Ovary (tissue), 9 donors: ENCODE measurements around the gene MRPL27. TPM values are rescaled to one million over a fixed set of nuclear protein-coding genes. Genes with fewer than 3 reads are reported as not detected.

Experiments used
- DNase-seq, 5 donors: peaks; one replicate each; pipeline ENCODE4 v3.0.0-alpha.2; 2019 to 2020
- H3K27ac ChIP-seq, 2 donors: fragments of 200-600 bp; one replicate each; pipeline versions ENCODE4 v1.5.1 to v1.8.0; 2019 to 2022
- H3K27me3 ChIP-seq: fragments of 200-600 bp; one replicate; pipeline ENCODE4 v1.8.0; 2022
- H3K36me3 ChIP-seq: fragments of 200-600 bp; sonication (generic); one replicate; pipeline ENCODE4 v1.5.1; 2019
- H3K4me1 ChIP-seq: one replicate; pipeline ENCODE4 v1.8.1; 2013; ENCODE audit warnings: mild to moderate bottlenecking, moderate library complexity; ENCODE audit not compliant: insufficient read depth
- H3K4me3 ChIP-seq: fragments of 200-600 bp; sonication (generic); one replicate; pipeline ENCODE4 v1.5.1; 2017
- H3K9me3 ChIP-seq, 2 donors: fragments of 200-600 bp in 1 of 2; sonication (generic) in 1 of 2; one replicate each; pipeline versions ENCODE4 v1.5.1 to v1.8.1; 2013 to 2019; ENCODE audit warnings: mild to moderate bottlenecking in 1 of 2, moderate library complexity in 1 of 2
- EP300 ChIP-seq: sonication (generic); formaldehyde crosslinking; IDR thresholded peaks from one replicate; pipeline ENCODE4 v1.6.1; 2017; ENCODE audit warnings: antibody characterized with exemption
- POLR2A ChIP-seq: fragments of 450-650 bp; IDR thresholded peaks from one replicate; pipeline ENCODE4 v1.6.1; 2017; ENCODE audit warnings: antibody characterized with exemption, mild to moderate bottlenecking, moderate library complexity
- WGBS, 3 donors: extraction: QIAGEN DNeasy Blood & Tissue Kit in 1 of 3; methylation state at CpG; one replicate each; pipeline versions ENCODE4 v1.1.5 to v1.1.7; 2013 to 2017; 5-methylcytosine and 5-hydroxymethylcytosine counted together
- intact Hi-C, 4 donors: fragments of 100-400 bp; cut with DNase I; formaldehyde crosslinking; loops; one replicate each; pipeline versions ENCODE4 v1.11.0 to v1.15.1; 2022 to 2023
- polyA plus RNA-seq, 2 donors: library from polyadenylated mRNA; stranded (reverse); fragments of 200-250 nt in 1 of 2; fragments of 350-450 nt in 1 of 2; fragmentation: Illumina TruSeq in 1 of 2; extraction: RNeasy Lipid Tissue Mini Kit (QIAGEN cat#74804) in 1 of 2; gene quantifications; one replicate each; pipeline ENCODE4 v1.2.3, GENCODE V29; 2013 to 2014
- small RNA-seq: library from RNA; depleted of rRNA; stranded (forward); fragments of <200 nt; gene quantifications from one replicate; pipeline ENCODE3, GENCODE V24; 2016
- total RNA-seq, 7 donors: library from RNA; depleted of rRNA in 2 of 7; stranded (reverse); fragments of >200 nt in 2 of 7; fragmentation: NEBNext Ultra II Directional in 3 of 7; extraction: Animal tissue kit (Norgen Biotek cat#: 25700) in 3 of 7; gene quantifications; one replicate each; pipeline versions ENCODE4 v1.1.0 to v1.2.4, GENCODE V29; 2016 to 2023
- TF ChIP-seq, protein P1 (sequence below), 3 donors: fragments of 450-650 bp in 2 of 3; fragments of 200-600 bp in 1 of 3; IDR thresholded peaks; one replicate each; pipeline versions ENCODE4 v1.5.1 to v1.8.0; 2016 to 2022; ENCODE audit warnings: antibody characterized with exemption in 3 of 3, mild to moderate bottlenecking in 1 of 3
- donor health status: DM: no; HTN: no; CAD: no; lungs with moderate emphysema.
- donor health status: DM: no; HTN: no; CAD: no.
- donor health status: Bipolar disorder and iron deficiency.
- donor health status: DM: yes; HTN: yes; CAD: no.
- donor health status: DM: no; HTN: no; CAD: no.
- donor health status: DM: yes; HTN: yes; CAD: no.

Gene MRPL27
- total and polyA plus RNA-seq, 9 donors = 38.7 to 74.8 (median 48.8) TPM

DNA sequence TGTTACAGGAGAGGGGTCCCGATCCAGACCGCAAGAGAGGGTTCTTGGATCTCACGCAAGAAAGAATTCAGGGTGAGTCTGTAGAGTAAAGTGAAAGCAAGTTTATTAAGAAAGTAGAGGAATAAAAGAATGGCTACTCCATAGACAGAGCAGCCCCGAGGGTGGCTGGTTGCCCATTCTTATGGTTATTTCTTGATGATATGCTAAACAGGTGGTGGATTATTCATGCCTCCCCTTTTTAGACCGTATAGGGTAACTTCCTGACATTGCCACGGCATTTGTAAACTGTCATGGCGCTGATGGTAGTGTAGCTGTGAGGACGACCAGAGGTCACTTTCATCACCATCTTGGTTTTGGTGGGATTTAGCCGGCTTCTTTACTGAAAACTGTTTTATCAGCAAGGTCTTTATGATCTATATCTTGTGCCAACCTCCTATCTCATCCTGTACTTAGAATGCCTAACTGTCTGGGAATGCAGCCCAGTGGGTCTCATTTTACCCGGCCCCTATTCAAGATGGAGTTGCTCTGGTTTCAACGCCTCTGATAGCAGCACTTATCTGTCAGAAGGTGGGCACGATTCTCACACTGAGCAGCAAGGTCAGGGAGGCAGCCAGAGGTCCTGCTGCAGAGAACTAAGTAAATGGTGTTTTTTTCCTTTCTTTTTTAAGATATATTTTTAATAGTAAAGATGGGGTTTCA, 53.5 kb downstream of the MRPL27 start:
- TF ChIP-seq, protein P1, sequence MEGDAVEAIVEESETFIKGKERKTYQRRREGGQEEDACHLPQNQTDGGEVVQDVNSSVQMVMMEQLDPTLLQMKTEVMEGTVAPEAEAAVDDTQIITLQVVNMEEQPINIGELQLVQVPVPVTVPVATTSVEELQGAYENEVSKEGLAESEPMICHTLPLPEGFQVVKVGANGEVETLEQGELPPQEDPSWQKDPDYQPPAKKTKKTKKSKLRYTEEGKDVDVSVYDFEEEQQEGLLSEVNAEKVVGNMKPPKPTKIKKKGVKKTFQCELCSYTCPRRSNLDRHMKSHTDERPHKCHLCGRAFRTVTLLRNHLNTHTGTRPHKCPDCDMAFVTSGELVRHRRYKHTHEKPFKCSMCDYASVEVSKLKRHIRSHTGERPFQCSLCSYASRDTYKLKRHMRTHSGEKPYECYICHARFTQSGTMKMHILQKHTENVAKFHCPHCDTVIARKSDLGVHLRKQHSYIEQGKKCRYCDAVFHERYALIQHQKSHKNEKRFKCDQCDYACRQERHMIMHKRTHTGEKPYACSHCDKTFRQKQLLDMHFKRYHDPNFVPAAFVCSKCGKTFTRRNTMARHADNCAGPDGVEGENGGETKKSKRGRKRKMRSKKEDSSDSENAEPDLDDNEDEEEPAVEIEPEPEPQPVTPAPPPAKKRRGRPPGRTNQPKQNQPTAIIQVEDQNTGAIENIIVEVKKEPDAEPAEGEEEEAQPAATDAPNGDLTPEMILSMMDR (IDR thresholded peaks at IDR 0.05) = no peak
- TF ChIP-seq EP300 = no peak
- DNase-seq = no peak
- no peaks in the 10 kb centered on the region for H3K9me3 ChIP-seq

DNA sequence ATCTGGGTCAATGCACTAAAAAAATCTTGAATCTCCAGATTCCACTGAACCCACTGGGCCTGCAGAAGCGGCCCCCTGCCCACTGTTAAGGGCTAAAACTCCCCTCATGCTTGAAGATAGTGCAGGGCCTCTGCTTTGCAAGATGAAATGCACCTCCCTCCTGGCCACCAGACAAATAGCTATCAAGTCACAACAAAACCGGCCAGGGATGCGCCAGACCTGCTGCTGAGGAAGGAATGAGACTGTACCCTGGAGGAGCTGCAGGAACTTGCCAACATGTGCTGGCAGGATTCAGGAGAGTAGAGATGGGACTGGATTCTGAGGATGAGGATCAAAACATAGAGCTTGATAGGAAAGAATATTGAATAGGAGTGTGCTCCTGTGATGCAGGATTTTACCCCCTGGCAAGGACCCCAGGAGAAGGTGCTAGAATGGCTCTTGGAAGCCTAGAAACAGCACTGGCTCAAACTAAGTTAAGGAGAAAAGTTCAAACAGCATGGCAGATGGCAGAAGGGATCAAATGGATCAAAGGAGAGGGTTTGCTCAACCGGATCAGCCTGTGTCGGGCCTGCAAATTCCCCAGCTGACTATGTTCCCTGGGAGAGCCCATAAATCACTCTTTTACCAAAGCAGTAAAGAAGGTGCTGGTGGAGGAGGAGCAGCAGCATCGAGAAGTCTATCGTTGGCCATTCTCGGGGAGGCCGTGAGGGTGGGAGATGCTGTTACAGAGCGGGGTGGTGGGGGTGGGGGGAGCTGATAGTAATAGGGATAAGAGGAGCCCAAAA, 54.3 kb downstream of the MRPL27 start:
- DNase-seq = peak in 1 of 5 donors; percentile 28
- H3K4me3 ChIP-seq = no peak overlapping the region
- 45 to 51% (median 50%) methylated on average over 10 of the region's 10 CpGs for WGBS, 3 donors
- H3K9me3 ChIP-seq = no peaks in the 10 kb centered on the region
- no peak overlapping the region for H3K27ac ChIP-seq
- no peaks in the 10 kb centered on the region for H3K27me3 ChIP-seq
- intact Hi-C loops = no loop called here
- H3K36me3 ChIP-seq = no peaks in the 10 kb centered on the region
- H3K4me1 ChIP-seq = no peaks in the 10 kb centered on the region
- TF ChIP-seq EP300 (no peak), POLR2A (no peak)
- TF ChIP-seq, protein P1 (IDR thresholded peaks at IDR 0.05) = no peak

More for the DNA sequence above, 53.5 kb downstream of the MRPL27 start:
- no peaks in the 10 kb centered on the region for H3K4me1 ChIP-seq
- intact Hi-C loops = no loop called here
- H3K27ac ChIP-seq = no peak overlapping the region
- H3K4me3 ChIP-seq = no peak overlapping the region
- H3K27me3 ChIP-seq = no peaks in the 10 kb centered on the region
- 70 to 74% (median 71%) methylated on average over 12 of the region's 12 CpGs for WGBS, 3 donors
- no peaks in the 10 kb centered on the region for H3K36me3 ChIP-seq

Small RNA genes lying within 50 kb of the gene (small RNA-seq; reads per million reads assigned to genes)
- not detected for gene RF00019

Other genes with a start within 250 kb of the MRPL27 start
- gene SAMD14, start 243.0 kb downstream of the MRPL27 start, total RNA-seq = 1 to 10 TPM in 5 of 7 donors, under 1 TPM in 2; 0.36 to 4.9 (median 1.7) TPM
- gene SAMD14, start 243.0 kb downstream of the MRPL27 start, polyA plus RNA-seq = 1 to 10 TPM in 1 of 2 donors, under 1 TPM in 1; 0.77 to 2.2 TPM
- 100 to 1,000 TPM in 1 of 7 donors, 10 to 100 TPM in 6; 14.8 to 109 (median 75.4) TPM for gene PPP1R9B, start 222.5 kb downstream of the MRPL27 start, total RNA-seq
- 10 to 100 TPM; 17.8 to 33.0 TPM for gene PPP1R9B, start 222.5 kb downstream of the MRPL27 start, polyA plus RNA-seq
- gene SGCA, start 207.2 kb downstream of the MRPL27 start, total RNA-seq = 1 to 10 TPM in 5 of 7 donors, under 1 TPM in 2; 0.48 to 3.4 (median 1.2) TPM
- gene SGCA, start 207.2 kb downstream of the MRPL27 start, polyA plus RNA-seq = 1 to 10 TPM; 2.2 to 3.4 TPM
- 1,000 to 10,000 TPM in 1 of 7 donors, 100 to 1,000 TPM in 5, 10 to 100 TPM in 1; 71.2 to 1,087 (median 550) TPM for gene COL1A1, start 171.6 kb downstream of the MRPL27 start, total RNA-seq
- 100 to 1,000 TPM; 260 to 321 TPM for gene COL1A1, start 171.6 kb downstream of the MRPL27 start, polyA plus RNA-seq
- 1 to 10 TPM in 6 of 7 donors, under 1 TPM in 1; 0.34 to 3.5 (median 1.6) TPM for gene TMEM92, start 98.7 kb downstream of the MRPL27 start, total RNA-seq
- 1 to 10 TPM in 1 of 2 donors, under 1 TPM in 1; 0.32 to 2.5 TPM for gene TMEM92, start 98.7 kb downstream of the MRPL27 start, polyA plus RNA-seq
- 10 to 100 TPM; 17.9 to 34.1 (median 28.7) TPM for gene XYLT2, start 27.1 kb downstream of the MRPL27 start, total RNA-seq
- 10 to 100 TPM in 1 of 2 donors, 1 to 10 TPM in 1; 5.2 to 17.2 TPM for gene XYLT2, start 27.1 kb downstream of the MRPL27 start, polyA plus RNA-seq
- 1 to 10 TPM in 2 of 7 donors, under 1 TPM in 5; 0.46 to 1.3 (median 0.88) TPM for gene EME1, start within 50 bp of the MRPL27 start, total RNA-seq
- 1 to 10 TPM in 1 of 2 donors, under 1 TPM in 1; 0.63 to 1.4 TPM for gene EME1, start within 50 bp of the MRPL27 start, polyA plus RNA-seq
- 10 to 100 TPM; 18.4 to 64.5 (median 41.0) TPM for gene LRRC59, start 24.3 kb upstream of the MRPL27 start, total RNA-seq
- 10 to 100 TPM; 22.5 to 71.4 TPM for gene LRRC59, start 24.3 kb upstream of the MRPL27 start, polyA plus RNA-seq
- gene ACSF2, start 53.0 kb upstream of the MRPL27 start, total RNA-seq = 10 to 100 TPM; 26.7 to 86.0 (median 49.5) TPM
- gene ACSF2, start 53.0 kb upstream of the MRPL27 start, polyA plus RNA-seq = 10 to 100 TPM; 39.1 to 49.5 TPM
- under 1 TPM in 6 of 7 donors, not detected in 1; 0.18 to 0.92 (median 0.46) TPM for gene CHAD, start 95.7 kb upstream of the MRPL27 start, total RNA-seq
- gene CHAD, start 95.7 kb upstream of the MRPL27 start, polyA plus RNA-seq = 1 to 10 TPM in 1 of 2 donors, under 1 TPM in 1; 0.29 to 2.5 TPM
- 10 to 100 TPM; 21.2 to 48.0 (median 40.5) TPM for gene RSAD1, start 105.7 kb upstream of the MRPL27 start, total RNA-seq
- gene RSAD1, start 105.7 kb upstream of the MRPL27 start, polyA plus RNA-seq = 10 to 100 TPM; 24.2 to 26.2 TPM
- gene MYCBPAP, start 135.3 kb upstream of the MRPL27 start, total RNA-seq = 1 to 10 TPM; 2.5 to 8.1 (median 4.5) TPM
- gene MYCBPAP, start 135.3 kb upstream of the MRPL27 start, polyA plus RNA-seq = 1 to 10 TPM; 3.2 to 9.7 TPM
- gene EPN3, start 159.6 kb upstream of the MRPL27 start, total RNA-seq = 10 to 100 TPM in 6 of 7 donors, 1 to 10 TPM in 1; 8.8 to 33.4 (median 22.4) TPM
- 1 to 10 TPM; 6.2 to 7.3 TPM for gene EPN3, start 159.6 kb upstream of the MRPL27 start, polyA plus RNA-seq
- 10 to 100 TPM; 53.7 to 81.2 (median 62.6) TPM for gene SPATA20, start 174.0 kb upstream of the MRPL27 start, total RNA-seq
- gene SPATA20, start 174.0 kb upstream of the MRPL27 start, polyA plus RNA-seq = 10 to 100 TPM; 43.5 to 55.4 TPM
- 10 to 100 TPM in 3 of 7 donors, 1 to 10 TPM in 4; 1.9 to 39.1 (median 6.5) TPM for gene CACNA1G, start 187.5 kb upstream of the MRPL27 start, total RNA-seq
- gene CACNA1G, start 187.5 kb upstream of the MRPL27 start, polyA plus RNA-seq = 1 to 10 TPM; 1.0 to 1.2 TPM